Effector CD4-positive, alpha-beta T cell (primary cell): ENCODE data around the gene PTPRC.

ENCODE experiments used
- DNase-seq: peaks from one replicate; pipeline ENCODE4 v3.0.0-alpha.2; 2020

PTPRC gene

GRCh38 chr1:198643808-198644207, 5.0 kb downstream of the PTPRC start:
- no peak for DNase-seq

- no peak for DNase-seq
Observed at GRCh38 chr1:198647055-198647454, 8.2 kb downstream of the PTPRC start.

GRCh38 chr1:198648592-198648991, 9.8 kb downstream of the PTPRC start:
- DNase-seq, result no peak

GRCh38 chr1:198649232-198649967, 10.6 kb downstream of the PTPRC start:
- DNase-seq, result no peak

- no peak for DNase-seq
Observed at GRCh38 chr1:198649968-198650338, 11.1 kb downstream of the PTPRC start.

GRCh38 chr1:198650506-198650905, 11.7 kb downstream of the PTPRC start:
- no peak for DNase-seq

GRCh38 chr1:198651650-198652400, 13.0 kb downstream of the PTPRC start:
- no peak for DNase-seq

- DNase-seq, result no peak
Observed at GRCh38 chr1:198653808-198654413, 15.1 kb downstream of the PTPRC start.

GRCh38 chr1:198655459-198656121, 16.8 kb downstream of the PTPRC start:
- DNase-seq, result no peak

GRCh38 chr1:198656500-198656932, 17.7 kb downstream of the PTPRC start:
- DNase-seq, result peak; percentile 80

GRCh38 chr1:198657550-198658064, 18.8 kb downstream of the PTPRC start:
- DNase-seq, result no peak

GRCh38 chr1:198660341-198661261, 21.8 kb downstream of the PTPRC start:
- DNase-seq, result no peak

GRCh38 chr1:198662821-198663220, 24.0 kb downstream of the PTPRC start:
- DNase-seq, result no peak

- no peak for DNase-seq
Observed at GRCh38 chr1:198664068-198664788, 25.4 kb downstream of the PTPRC start.

GRCh38 chr1:198667186-198667585, 28.3 kb downstream of the PTPRC start:
- DNase-seq, result no peak

GRCh38 chr1:198667807-198668206, 29.0 kb downstream of the PTPRC start:
- DNase-seq, result no peak

- peak; percentile 38 for DNase-seq
Observed at GRCh38 chr1:198669023-198669698, 30.3 kb downstream of the PTPRC start.

- no peak for DNase-seq
Observed at GRCh38 chr1:198669771-198670170, 30.9 kb downstream of the PTPRC start.

GRCh38 chr1:198671136-198671535, 32.3 kb downstream of the PTPRC start:
- DNase-seq, result no peak

- DNase-seq, result no peak
Observed at GRCh38 chr1:198672124-198672523, 33.3 kb downstream of the PTPRC start.

- no peak for DNase-seq
Observed at GRCh38 chr1:198674009-198674408, 35.2 kb downstream of the PTPRC start.
